HG03095 (cell line): ENCODE measurements around the gene KRT78.
"Not testable (repeated sequence)": the region's sequence is repeated elsewhere in the genome, so short reads cannot be mapped to it uniquely, and the experiment has no call there.

ENCODE experiments used
- ATAC-seq: cut with Tn5 transposase; IDR thresholded peaks from one replicate; pipeline ENCODE4 v1.9.1; 2021; ENCODE audit warnings: moderate library complexity; ENCODE audit not compliant: unreplicated experiment

The KRT78 gene

GRCh38 chr12:52871291-52872039, 22.7 kb upstream of the KRT78 start:
- no peak for ATAC-seq

GRCh38 chr12:52870361-52871290, 21.8 kb upstream of the KRT78 start:
- no peak for ATAC-seq

- no peak for ATAC-seq
These were observed 18.8 kb upstream of the KRT78 start for GRCh38 chr12:52867642-52868041.

- ATAC-seq, result no peak
These were observed 18.4 kb upstream of the KRT78 start for GRCh38 chr12:52867152-52867551.

- no peak for ATAC-seq
These were observed 16.5 kb upstream of the KRT78 start for GRCh38 chr12:52865090-52865944.

GRCh38 chr12:52862023-52862422, 13.2 kb upstream of the KRT78 start:
- ATAC-seq, result no peak

GRCh38 chr12:52861511-52861910, 12.7 kb upstream of the KRT78 start:
- no peak for ATAC-seq

- ATAC-seq, result no peak
These were observed 11.5 kb upstream of the KRT78 start for GRCh38 chr12:52860102-52860823.

- ATAC-seq, result no peak
These were observed 8.7 kb upstream of the KRT78 start for GRCh38 chr12:52857500-52857899.

GRCh38 chr12:52856787-52857186, 8.0 kb upstream of the KRT78 start:
- no peak for ATAC-seq

GRCh38 chr12:52856077-52856476, 7.3 kb upstream of the KRT78 start:
- not testable (repeated sequence) for ATAC-seq

- ATAC-seq, result no peak
These were observed 3.0 kb upstream of the KRT78 start for GRCh38 chr12:52851787-52852186.

GRCh38 chr12:52850681-52851080, 1.9 kb upstream of the KRT78 start:
- ATAC-seq, result no peak

GRCh38 chr12:52849511-52849910, 717 bp upstream of the KRT78 start:
- no peak for ATAC-seq

- no peak for ATAC-seq
These were observed 1.3 kb downstream of the KRT78 start for GRCh38 chr12:52847335-52848102.

- no peak for ATAC-seq
These were observed 2.3 kb downstream of the KRT78 start for GRCh38 chr12:52846356-52846970.

GRCh38 chr12:52845946-52846345, 2.8 kb downstream of the KRT78 start:
- no peak for ATAC-seq

- ATAC-seq, result no peak
These were observed 4.4 kb downstream of the KRT78 start for GRCh38 chr12:52844386-52844785.

GRCh38 chr12:52839436-52840105, 9.2 kb downstream of the KRT78 start:
- ATAC-seq, result no peak
